22Rv1 (cell line): ENCODE results near the gene FAAP100.

Experiments
- H3K27ac ChIP-seq: fragments of 450-650 bp; 2 replicates; pipeline ENCODE4 v1.5.1; 2017
- CTCF ChIP-seq: fragments of 450-650 bp; IDR thresholded peaks from 2 replicates; pipeline ENCODE4 v1.5.1; 2017; ENCODE audit warnings: mild to moderate bottlenecking
- ZFX ChIP-seq: fragments of 450-650 bp; IDR thresholded peaks from 2 replicates; pipeline ENCODE4 v1.6.1; 2017; ENCODE audit warnings: antibody characterized with exemption, borderline replicate concordance

Gene FAAP100

GRCh38 chr17:81524039-81524864 lies 27.9 kb downstream of the FAAP100 start:
- TF ChIP-seq ZFX (no peak), CTCF (no peak)
- no peak overlapping the region for H3K27ac ChIP-seq

- no peak for TF ChIP-seq CTCF
- no peak for TF ChIP-seq ZFX
- H3K27ac ChIP-seq, result no peak overlapping the region
These were observed 28.6 kb downstream of the FAAP100 start for GRCh38 chr17:81523402-81524038.

- H3K27ac ChIP-seq, result no peak overlapping the region
- TF ChIP-seq CTCF (no peak), ZFX (no peak)
These were observed 29.4 kb downstream of the FAAP100 start for GRCh38 chr17:81522491-81523401.

- peak overlapping the region; percentile 93 for H3K27ac ChIP-seq
- TF ChIP-seq ZFX (no peak), CTCF (no peak)
These were observed 31.9 kb downstream of the FAAP100 start for GRCh38 chr17:81520021-81520901.

GRCh38 chr17:81519284-81520020 lies 32.7 kb downstream of the FAAP100 start:
- peak overlapping the region; percentile 93 for H3K27ac ChIP-seq
- TF ChIP-seq ZFX (no peak), CTCF (peak; percentile 82)

- no peak for TF ChIP-seq CTCF
- H3K27ac ChIP-seq, result peak overlapping the region; percentile 93
These were observed 33.3 kb downstream of the FAAP100 start for GRCh38 chr17:81518785-81519283.
